Prostate gland (tissue), 2 donors: ENCODE results near the gene GPR157.

Source experiments
- POLR2A ChIP-seq: fragments of 450-650 bp; IDR thresholded peaks from one replicate; pipeline ENCODE4 v1.6.1; 2016; ENCODE audit warnings: antibody characterized with exemption, mild to moderate bottlenecking
- POLR2AphosphoS5 ChIP-seq: sonication (generic); formaldehyde crosslinking; IDR thresholded peaks from one replicate; pipeline ENCODE4 v1.6.1; 2017; ENCODE audit warnings: antibody characterized with exemption
- TF ChIP-seq, protein P1 (sequence below), 4 experiments: fragments of 200-600 bp in 2 of 4; fragments of 450-650 bp in 2 of 4; sonication (generic) in 2 of 4; IDR thresholded peaks; 1 replicate in 3 of 4; 2 replicates in 1 of 4; pipeline ENCODE4 v1.5.1; 2016 to 2019; ENCODE audit warnings: antibody characterized with exemption in 4 of 4, mild to moderate bottlenecking in 2 of 4, moderate library complexity in 2 of 4

DNA sequence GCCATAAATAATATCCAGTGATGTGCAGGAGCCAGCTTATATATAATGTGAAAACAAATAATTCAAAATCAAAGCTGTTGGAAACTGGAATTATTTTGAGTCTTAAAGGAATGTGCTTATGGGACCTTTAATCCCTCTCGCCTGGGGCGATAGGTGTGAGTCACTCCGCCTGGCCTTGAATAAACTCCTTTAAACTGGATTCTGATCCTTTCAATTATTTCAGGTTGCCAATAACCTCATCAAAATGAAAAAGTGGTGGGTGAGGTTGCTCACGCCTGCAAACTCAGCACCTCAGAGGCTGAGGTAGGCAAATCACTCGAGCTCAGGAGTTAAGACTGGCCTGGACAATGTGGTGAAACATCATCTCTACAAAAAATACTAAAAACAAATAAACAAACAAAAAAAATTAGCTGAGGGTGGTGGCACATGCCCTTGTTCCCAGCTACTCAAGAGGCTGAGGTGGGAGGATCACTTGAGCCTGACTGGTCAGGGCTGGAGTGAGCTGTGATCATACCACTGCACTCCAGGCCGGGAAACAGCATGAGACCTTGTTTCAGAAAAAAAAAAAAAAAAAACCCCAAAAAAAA, 48.1 kb downstream of the GPR157 start:
- TF ChIP-seq, protein P1, sequence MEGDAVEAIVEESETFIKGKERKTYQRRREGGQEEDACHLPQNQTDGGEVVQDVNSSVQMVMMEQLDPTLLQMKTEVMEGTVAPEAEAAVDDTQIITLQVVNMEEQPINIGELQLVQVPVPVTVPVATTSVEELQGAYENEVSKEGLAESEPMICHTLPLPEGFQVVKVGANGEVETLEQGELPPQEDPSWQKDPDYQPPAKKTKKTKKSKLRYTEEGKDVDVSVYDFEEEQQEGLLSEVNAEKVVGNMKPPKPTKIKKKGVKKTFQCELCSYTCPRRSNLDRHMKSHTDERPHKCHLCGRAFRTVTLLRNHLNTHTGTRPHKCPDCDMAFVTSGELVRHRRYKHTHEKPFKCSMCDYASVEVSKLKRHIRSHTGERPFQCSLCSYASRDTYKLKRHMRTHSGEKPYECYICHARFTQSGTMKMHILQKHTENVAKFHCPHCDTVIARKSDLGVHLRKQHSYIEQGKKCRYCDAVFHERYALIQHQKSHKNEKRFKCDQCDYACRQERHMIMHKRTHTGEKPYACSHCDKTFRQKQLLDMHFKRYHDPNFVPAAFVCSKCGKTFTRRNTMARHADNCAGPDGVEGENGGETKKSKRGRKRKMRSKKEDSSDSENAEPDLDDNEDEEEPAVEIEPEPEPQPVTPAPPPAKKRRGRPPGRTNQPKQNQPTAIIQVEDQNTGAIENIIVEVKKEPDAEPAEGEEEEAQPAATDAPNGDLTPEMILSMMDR (IDR thresholded peaks at IDR 0.05), result no peak
- no peak for TF ChIP-seq POLR2AphosphoS5
- TF ChIP-seq POLR2A, result no peak
